T1000 (cell line): Measurements from ENCODE around the gene GLRA3.

Experiments used
- DNase-seq: peaks from one replicate; lab custom pipeline; 2025; ENCODE audit warnings: mixed read lengths; lab: John Stamatoyannopoulos, UW

The GLRA3 gene

DNA sequence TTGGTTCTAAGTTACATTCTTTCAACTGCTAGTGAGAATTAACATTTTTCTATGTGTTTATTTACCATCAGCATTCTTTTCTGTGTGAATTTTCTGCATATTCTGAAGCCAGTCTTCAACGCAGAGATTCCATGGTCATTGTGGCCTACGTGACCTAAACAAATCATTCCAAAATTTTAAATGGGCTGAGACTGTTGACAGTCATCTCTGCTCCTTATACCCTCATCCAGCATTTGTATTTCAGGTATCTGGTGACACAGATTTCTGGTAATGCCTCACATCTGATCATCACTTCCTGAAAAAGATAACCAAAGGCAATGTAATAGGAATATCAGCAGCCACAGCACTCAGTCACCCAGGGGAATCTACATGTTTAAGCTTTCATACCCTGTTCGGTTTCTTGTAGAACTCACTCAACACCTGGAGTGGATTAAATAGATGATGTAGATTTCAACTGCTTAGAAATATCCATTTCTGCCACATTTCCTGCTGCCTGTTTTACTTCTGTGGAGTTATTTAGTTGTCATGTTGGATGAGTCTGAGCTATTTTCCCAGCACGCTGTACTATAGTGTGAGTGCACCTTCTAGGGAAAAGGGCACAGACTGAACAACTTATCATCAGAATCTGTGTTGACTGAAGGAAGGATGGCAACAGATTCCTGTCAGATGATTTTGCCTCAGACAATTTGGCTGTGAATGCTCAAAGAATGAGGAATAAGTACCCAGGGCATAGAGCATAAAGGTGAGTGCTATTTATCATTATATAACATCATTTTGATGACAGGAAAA lies 233.7 kb downstream of the GLRA3 start:
- DNase-seq: no peak

- DNase-seq: no peak
Observed at GRCh38 chr4:174593701-174594100, 235.3 kb downstream of the GLRA3 start.

DNA sequence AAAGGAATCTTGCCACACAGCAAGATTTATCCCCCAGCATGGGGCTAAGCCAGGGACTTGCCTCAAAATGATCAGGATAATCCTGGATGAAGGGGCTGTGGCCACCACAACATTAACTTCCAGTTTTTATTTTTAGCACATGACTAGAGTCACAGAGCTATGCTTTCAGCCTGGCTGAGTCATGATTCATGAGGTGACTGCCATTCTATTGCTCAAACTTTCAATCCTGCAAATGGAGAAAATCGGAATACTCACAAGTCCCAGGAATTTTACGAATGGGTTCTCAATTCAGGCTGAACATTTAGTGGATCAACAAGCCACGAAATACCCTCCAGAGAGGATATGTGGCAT lies 236.1 kb downstream of the GLRA3 start:
- DNase-seq: no peak

DNA sequence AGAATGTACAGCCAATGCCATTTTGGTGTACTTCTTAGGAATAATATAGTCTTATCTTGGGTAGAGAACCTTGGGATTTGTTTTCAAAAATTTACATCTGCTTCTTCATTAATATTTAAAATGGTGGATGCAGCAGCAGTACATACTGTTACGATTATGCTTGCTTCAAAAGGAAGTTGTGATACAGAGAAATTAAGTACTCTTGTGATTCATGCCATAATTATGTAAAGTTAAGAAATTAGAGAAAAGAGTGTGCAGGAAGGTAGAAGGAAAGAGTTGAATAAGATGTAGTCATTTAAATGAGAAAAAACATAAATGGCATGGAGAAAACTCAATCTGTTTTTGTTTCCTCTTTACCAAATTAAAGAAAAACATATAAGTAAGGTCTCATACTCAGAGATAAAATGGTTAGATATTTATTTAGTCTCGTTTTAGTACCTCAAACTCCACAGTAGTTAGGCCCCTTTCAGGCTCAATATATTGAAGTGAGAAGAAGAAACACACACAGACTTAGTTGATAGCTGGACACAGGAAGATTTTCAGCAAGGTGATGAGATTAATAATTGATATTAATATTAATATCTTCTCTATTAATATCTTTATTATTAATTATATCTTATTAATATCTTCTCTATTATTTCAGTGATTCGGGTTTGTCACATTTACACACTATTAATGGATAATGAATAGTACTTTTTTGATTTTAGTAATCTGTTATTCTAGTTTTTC lies 236.6 kb downstream of the GLRA3 start:
- no peak for DNase-seq

DNA sequence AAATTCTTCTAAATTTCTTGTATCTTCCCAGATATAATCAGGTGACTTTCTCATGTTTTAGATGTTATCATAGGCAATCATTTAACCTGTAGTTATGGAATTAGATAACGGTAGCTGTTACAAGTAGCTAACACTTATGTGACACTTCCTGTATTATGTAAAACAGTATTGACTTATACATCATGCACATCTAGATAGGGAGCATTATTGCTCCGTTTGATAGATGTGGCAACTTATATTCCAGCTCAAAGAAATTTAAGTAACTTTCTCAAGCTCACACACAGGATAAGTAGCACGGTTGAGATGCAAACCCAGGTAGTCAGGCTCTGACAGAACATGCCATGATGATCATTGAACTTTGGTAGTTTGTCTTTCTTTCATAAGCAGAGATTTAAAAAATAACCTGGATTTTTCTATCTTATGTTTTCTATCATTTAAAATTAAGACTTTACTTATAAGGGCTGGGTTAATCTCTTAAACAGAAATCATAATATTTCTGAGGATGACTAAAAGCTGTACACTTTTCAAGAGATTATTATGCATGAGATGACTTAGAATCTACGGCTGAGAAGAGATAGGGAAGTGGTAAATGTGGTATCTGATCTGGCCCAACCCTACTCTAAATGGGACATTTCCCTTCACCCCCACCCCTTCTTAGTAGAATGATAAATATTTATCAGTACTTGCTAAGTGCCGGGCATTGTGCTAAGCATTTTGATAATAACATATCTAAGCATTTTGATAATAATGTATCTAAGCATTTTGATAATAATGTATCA lies 237.6 kb downstream of the GLRA3 start:
- no peak for DNase-seq

- DNase-seq: no peak
Observed at GRCh38 chr4:174590336-174590735, 238.7 kb downstream of the GLRA3 start.
